ENCODE measurements around the gene RBP2.

DNA sequence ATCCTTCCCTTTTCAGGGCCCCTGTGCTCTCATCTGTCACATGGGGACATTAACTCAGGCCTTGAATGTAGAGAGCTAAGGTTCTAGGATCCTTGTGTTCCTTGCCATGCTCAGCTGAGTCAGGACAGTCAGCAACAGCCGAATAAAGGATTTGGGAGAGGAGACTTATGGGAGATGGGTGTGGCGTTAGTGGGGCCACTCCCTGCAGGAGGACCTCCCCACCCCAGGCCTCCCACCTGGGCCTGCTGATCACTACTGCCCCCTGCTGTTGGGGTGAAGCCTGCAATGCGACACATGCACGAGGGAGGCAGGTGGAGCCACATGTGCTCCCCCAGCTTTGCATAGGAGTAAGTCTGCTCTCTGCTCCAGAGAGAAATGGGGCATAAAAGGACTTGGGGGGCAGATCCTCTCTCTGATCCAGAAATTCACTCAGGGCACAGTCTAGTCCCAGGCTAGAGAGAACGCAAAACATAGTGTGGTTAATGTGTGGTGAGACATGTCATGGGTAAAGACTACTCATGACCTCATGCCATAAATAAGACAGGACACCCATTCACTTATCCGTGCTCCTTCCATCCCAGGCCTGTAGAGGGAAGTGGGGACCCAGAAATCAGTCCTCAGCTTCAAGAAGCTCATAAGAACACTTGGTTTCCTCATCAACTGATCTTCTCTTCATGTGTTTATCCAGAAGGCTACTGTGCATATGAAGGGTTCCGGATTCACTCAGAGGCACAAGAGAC, 43.9 kb upstream of the RBP2 start:
- TF ChIP-seq, protein P1, sequence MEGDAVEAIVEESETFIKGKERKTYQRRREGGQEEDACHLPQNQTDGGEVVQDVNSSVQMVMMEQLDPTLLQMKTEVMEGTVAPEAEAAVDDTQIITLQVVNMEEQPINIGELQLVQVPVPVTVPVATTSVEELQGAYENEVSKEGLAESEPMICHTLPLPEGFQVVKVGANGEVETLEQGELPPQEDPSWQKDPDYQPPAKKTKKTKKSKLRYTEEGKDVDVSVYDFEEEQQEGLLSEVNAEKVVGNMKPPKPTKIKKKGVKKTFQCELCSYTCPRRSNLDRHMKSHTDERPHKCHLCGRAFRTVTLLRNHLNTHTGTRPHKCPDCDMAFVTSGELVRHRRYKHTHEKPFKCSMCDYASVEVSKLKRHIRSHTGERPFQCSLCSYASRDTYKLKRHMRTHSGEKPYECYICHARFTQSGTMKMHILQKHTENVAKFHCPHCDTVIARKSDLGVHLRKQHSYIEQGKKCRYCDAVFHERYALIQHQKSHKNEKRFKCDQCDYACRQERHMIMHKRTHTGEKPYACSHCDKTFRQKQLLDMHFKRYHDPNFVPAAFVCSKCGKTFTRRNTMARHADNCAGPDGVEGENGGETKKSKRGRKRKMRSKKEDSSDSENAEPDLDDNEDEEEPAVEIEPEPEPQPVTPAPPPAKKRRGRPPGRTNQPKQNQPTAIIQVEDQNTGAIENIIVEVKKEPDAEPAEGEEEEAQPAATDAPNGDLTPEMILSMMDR (IDR thresholded peaks at IDR 0.05): peak in 2 of 5 experiments; percentile 15 to 18
- TF ChIP-seq POLR2A (IDR thresholded peaks at IDR 0.05): no peak
- no peak for TF ChIP-seq EP300 (IDR thresholded peaks at IDR 0.05; ENCODE audit: low read depth)
- no peak for TF ChIP-seq POLR2AphosphoS5 (IDR thresholded peaks at IDR 0.05)
